OCI-LY3 (cell line): ENCODE measurements around the gene FKBP2.
A peak's percentile ranks its signal among the peaks of the same experiment; 100 is the strongest.

Source experiments
- H2AFZ ChIP-seq: fragments of 200-600, 300-600 bp; shearing (Covaris generic); 2 replicates; pipeline ENCODE4 v1.6.0; 2014; ENCODE audit warnings: antibody characterized with exemption, low read depth, low read length
- H3K27ac ChIP-seq: fragments of 200-600, 300-600 bp; sonication (generic); 2 replicates; pipeline ENCODE4 v1.5.1; 2014; ENCODE audit warnings: mild to moderate bottlenecking, low read length, moderate library complexity, mixed read lengths
- H3K27me3 ChIP-seq: fragments of 200-600, 300-600 bp; sonication (generic); 2 replicates; pipeline ENCODE4 v1.6.1; 2014; ENCODE audit warnings: low read depth, low read length, mixed read lengths
- H3K36me3 ChIP-seq: fragments of 200-600, 300-600 bp; sonication (generic); replicated peaks from 2 replicates; pipeline ENCODE3; 2014; ENCODE audit warnings: low read depth, low read length, mixed read lengths
- H3K4me1 ChIP-seq: fragments of 300-600, 200-600 bp; sonication (generic); 2 replicates; pipeline ENCODE4 v1.6.1; 2014; ENCODE audit warnings: low read length, mixed read lengths
- H3K4me2 ChIP-seq: fragments of 200-600, 300-600 bp; sonication (generic); 2 replicates; pipeline ENCODE4 v1.6.1; 2014; ENCODE audit warnings: low read length, mixed read lengths
- H3K4me3 ChIP-seq: fragments of 300-600, 200-600 bp; sonication (generic); 2 replicates; pipeline ENCODE4 v1.5.1; 2014; ENCODE audit warnings: antibody characterized with exemption, mild to moderate bottlenecking, low read length, moderate library complexity
- H3K79me2 ChIP-seq: fragments of 300-600, 200-600 bp; shearing (Covaris generic); 2 replicates; pipeline ENCODE4 v1.6.1; 2014; ENCODE audit warnings: mild to moderate bottlenecking, low read length, mixed read lengths
- H3K9ac ChIP-seq: fragments of 300-600, 200-600 bp; shearing (Covaris generic); 2 replicates; pipeline ENCODE4 v1.6.0; 2014; ENCODE audit warnings: mild to moderate bottlenecking, low read length, moderate library complexity
- H3K9me3 ChIP-seq: fragments of 200-600, 300-600 bp; shearing (Covaris generic); 2 replicates; pipeline ENCODE4 v1.6.1; 2014; ENCODE audit warnings: low read length, mixed read lengths; ENCODE audit not compliant: insufficient read depth
- H4K20me1 ChIP-seq: fragments of 200-600, 300-600 bp; sonication (generic); 2 replicates; pipeline ENCODE4 v1.6.1; 2016; ENCODE audit warnings: low read length, mixed read lengths; ENCODE audit not compliant: insufficient read depth
- EZH2phosphoT487 ChIP-seq: fragments of 200-600 bp; shearing (Covaris generic); IDR thresholded peaks from 2 replicates; pipeline ENCODE4 v1.6.1; 2018; ENCODE audit warnings: antibody characterized with exemption, mixed run types, low read depth
- TF ChIP-seq, protein P1 (sequence below): fragments of 200-600, 300-600 bp; sonication (generic); IDR thresholded peaks from 2 replicates; pipeline ENCODE4 v1.5.1; 2014; ENCODE audit warnings: antibody characterized with exemption, low read length, low read depth

Gene FKBP2

DNA sequence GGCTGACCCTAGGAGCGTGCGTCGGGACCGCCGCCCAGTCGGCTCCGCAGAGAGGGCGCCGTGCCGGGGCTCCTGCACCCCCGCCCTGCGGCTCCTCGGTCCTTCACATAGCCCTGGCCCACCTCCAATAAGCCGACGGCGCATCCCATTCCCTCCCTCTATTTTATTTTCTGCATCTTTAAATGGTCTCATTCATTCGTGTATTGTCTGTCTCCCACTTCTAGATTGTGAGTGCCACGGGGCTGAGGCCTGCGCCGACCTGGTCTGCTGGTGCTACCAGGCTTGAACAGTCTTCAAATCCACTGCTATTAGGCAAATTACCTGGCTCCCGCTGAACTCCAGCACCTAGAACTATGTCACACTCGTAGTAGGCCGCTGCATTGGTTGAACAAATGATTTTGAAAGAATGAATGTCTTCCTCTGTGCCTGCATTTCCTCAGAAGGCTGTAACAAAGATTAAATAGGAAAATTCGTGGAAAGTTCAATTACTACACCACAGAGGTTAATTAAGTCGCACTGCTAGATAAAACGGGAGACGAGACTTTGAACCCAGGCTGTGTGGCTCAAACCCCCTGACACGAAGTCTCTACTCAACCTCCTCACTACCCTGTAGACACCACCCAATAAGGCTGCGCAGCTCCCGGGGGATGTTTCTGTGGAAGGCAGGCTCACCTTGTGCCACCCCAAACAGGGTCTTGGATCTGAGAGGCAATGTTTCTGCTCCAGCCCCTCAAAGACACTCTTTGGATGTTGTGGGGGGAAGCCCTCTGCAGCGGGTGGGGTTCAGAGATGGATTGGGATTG, 7.0 kb downstream of the FKBP2 start:
- Histone ChIP-seq H3K79me2 (peaks cover 55% of the 10 kb centered on the region), H3K4me2 (peak overlapping the region; percentile 98), H3K27ac (peak overlapping the region; percentile 78), H3K9ac (peak overlapping the region; percentile 90), H2AFZ (peak overlapping the region; percentile 66), H3K4me3 (peak overlapping the region; percentile 89), H3K4me1 (peaks cover 37% of the 10 kb centered on the region), H3K9me3 (no peaks in the 10 kb centered on the region), H3K27me3 (no peaks in the 10 kb centered on the region), H4K20me1 (peaks cover 5% of the 10 kb centered on the region; the same call in 1 of the 2 replicates), H3K36me3 (peaks cover 14% of the 10 kb centered on the region)
- no peak for TF ChIP-seq EZH2phosphoT487
- TF ChIP-seq, protein P1, sequence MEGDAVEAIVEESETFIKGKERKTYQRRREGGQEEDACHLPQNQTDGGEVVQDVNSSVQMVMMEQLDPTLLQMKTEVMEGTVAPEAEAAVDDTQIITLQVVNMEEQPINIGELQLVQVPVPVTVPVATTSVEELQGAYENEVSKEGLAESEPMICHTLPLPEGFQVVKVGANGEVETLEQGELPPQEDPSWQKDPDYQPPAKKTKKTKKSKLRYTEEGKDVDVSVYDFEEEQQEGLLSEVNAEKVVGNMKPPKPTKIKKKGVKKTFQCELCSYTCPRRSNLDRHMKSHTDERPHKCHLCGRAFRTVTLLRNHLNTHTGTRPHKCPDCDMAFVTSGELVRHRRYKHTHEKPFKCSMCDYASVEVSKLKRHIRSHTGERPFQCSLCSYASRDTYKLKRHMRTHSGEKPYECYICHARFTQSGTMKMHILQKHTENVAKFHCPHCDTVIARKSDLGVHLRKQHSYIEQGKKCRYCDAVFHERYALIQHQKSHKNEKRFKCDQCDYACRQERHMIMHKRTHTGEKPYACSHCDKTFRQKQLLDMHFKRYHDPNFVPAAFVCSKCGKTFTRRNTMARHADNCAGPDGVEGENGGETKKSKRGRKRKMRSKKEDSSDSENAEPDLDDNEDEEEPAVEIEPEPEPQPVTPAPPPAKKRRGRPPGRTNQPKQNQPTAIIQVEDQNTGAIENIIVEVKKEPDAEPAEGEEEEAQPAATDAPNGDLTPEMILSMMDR = no peak

DNA sequence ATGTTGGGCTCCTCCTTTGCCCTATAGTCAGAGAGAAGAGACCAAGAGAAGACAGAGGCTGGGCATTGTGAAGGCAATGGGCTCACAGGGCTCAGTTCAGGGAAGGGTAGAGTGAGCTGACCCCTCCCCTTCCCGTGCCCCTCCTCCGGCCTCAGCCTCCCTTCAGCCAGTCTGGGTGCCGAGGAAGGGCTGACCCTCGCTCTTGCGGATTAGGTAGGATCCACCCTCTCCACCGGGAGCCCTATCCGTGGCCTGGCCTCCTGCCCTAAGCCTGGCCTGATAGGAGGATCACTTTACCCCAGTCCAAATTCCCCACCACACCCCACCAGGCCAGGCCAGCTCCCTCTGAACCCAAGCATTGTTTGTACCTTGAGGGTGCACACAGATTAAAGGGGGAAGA, 7.7 kb downstream of the FKBP2 start:
- Histone ChIP-seq H3K9ac (no peak overlapping the region), H3K9me3 (no peaks in the 10 kb centered on the region), H3K27ac (no peak overlapping the region), H3K36me3 (peaks cover 7% of the 10 kb centered on the region), H3K4me2 (no peak overlapping the region), H3K4me1 (peaks cover 38% of the 10 kb centered on the region), H4K20me1 (peaks cover 8% of the 10 kb centered on the region; the same call in 1 of the 2 replicates), H3K27me3 (no peaks in the 10 kb centered on the region), H2AFZ (no peak overlapping the region), H3K4me3 (no peak overlapping the region), H3K79me2 (peaks cover 55% of the 10 kb centered on the region)
- TF ChIP-seq EZH2phosphoT487 = no peak
- TF ChIP-seq, protein P1 = no peak

DNA sequence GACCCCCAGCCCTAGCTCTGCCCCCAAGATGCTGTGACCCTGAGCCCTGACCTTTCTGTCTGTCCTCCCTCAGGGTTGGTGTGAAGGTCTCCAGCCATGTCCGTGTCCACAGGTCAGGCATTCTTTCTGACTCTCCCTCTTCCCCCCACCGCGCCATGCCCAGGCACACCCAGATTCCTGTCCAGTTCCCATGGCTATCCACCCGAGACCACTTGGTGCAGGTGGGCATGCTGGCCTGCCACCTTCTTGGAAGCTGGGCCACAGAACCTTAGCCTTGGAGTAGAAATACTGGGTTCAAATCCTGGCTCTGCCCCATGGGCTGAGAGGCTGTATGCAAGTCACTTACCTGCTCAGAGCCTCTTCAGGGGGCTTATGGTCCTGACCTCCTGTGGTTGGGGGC, 8.1 kb downstream of the FKBP2 start:
- Histone ChIP-seq H3K9ac (no peak overlapping the region), H3K79me2 (peaks cover 52% of the 10 kb centered on the region), H4K20me1 (peaks cover 11% of the 10 kb centered on the region; the same call in 1 of the 2 replicates), H3K4me1 (peaks cover 40% of the 10 kb centered on the region), H2AFZ (no peak overlapping the region), H3K27me3 (no peaks in the 10 kb centered on the region), H3K36me3 (peaks cover 2% of the 10 kb centered on the region), H3K27ac (no peak overlapping the region), H3K4me2 (no peak overlapping the region), H3K4me3 (no peak overlapping the region), H3K9me3 (no peaks in the 10 kb centered on the region)
- TF ChIP-seq, protein P1 = no peak
- TF ChIP-seq EZH2phosphoT487 = no peak

DNA sequence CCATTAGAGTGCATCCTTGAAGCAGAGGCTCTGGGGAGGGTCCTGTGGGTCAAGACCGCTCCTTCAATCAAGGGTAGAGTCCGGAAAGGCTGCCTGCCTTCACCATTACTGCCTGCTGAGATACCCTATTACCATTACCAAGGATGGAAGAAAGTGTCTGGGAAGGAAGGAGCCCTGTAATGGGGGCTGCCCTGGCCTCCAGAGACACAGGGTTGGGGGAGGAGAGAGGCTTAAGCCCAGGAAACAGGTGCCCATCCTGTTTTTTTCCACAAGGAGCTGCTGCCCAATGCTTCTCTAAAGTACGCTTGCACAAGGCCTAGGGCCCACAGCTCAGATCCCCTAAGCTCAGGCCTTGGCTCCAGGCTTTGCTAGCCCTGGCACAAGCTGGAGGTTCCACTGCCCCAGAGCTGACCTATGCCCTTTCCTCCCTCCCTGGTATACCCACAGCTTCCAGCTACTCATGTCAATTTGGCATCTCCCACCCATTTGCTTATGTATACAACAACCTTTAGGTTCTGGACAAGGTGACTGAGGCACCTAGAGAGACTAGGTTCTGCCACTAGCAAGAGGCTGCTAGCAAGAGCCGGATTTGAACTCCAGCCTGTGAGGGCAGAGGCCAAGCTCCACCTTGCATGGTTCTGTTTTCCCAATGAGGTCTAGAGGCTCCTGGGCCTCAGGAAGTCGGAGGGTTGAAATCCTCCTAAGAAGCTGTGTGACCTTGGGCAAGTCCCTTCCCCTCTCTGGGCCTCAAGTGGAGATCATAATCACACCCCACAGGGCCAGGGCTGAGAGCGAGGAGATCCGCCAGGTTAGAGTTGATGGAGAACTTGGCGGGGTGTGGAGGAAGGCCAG, 8.9 kb downstream of the FKBP2 start:
- Histone ChIP-seq H4K20me1 (peaks cover 11% of the 10 kb centered on the region; the same call in 1 of the 2 replicates), H3K36me3 (no peaks in the 10 kb centered on the region), H3K4me3 (no peak overlapping the region), H3K9ac (no peak overlapping the region), H3K79me2 (peaks cover 45% of the 10 kb centered on the region), H3K27ac (no peak overlapping the region), H3K4me2 (peak overlapping the region; percentile 92; the same call in 1 of the 2 replicates), H3K4me1 (peaks cover 39% of the 10 kb centered on the region), H2AFZ (no peak overlapping the region), H3K27me3 (no peaks in the 10 kb centered on the region), H3K9me3 (no peaks in the 10 kb centered on the region)
- TF ChIP-seq, protein P1 = no peak
- TF ChIP-seq EZH2phosphoT487 = no peak
